NCI-H1105 (cell line): ENCODE measurements around the gene SPARC.
"Not testable (repeated sequence)": the region's sequence is repeated elsewhere in the genome, so short reads cannot be mapped to it uniquely, and the experiment has no call there.

Experiments used
- DNase-seq: peaks from one replicate; lab custom pipeline; 2025; lab: John Stamatoyannopoulos, UW

The SPARC gene, protein sequence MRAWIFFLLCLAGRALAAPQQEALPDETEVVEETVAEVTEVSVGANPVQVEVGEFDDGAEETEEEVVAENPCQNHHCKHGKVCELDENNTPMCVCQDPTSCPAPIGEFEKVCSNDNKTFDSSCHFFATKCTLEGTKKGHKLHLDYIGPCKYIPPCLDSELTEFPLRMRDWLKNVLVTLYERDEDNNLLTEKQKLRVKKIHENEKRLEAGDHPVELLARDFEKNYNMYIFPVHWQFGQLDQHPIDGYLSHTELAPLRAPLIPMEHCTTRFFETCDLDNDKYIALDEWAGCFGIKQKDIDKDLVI

DNA sequence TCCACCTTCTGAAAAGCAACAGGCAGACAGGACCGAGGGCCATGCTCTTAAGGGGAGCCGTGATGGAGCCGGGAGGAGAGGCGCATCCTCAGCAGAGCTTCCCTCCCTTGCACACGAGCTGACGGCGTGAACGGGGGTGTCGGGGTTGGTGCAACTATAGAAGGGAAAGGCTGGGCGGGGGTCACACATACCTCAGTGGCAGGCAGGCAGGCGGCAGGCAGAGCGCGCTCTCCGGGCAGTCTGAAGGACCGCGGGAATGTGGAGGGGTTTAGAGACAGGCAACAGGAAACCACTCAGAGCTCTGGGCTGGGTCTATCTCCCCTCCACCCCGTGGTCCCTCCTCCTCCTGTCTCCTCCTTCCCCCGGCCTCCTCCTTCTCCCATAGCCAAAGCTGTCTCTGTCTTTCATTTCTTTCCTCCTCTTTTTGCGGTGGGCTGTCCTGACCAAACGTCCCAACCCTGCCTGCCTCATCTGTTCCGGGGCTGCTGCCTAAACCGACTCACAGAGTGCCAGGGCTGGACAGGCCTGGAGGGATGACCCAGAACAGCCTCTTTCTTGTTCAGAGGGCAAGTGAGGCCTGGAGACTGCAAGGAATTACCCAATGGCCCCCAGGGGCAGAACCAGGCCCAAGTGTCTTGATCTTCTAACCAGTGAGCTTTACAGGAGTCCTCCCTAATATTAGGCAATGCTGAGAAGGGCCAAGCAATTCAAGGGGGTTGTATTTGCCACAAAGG is at the start of gene SPARC:
Gene SPARC (minus strand): TSS at position 242 of the 734 bp plus-strand sequence. CDS start 10,727 bp downstream, outside the sequence.
- DNase-seq: no peak

DNA sequence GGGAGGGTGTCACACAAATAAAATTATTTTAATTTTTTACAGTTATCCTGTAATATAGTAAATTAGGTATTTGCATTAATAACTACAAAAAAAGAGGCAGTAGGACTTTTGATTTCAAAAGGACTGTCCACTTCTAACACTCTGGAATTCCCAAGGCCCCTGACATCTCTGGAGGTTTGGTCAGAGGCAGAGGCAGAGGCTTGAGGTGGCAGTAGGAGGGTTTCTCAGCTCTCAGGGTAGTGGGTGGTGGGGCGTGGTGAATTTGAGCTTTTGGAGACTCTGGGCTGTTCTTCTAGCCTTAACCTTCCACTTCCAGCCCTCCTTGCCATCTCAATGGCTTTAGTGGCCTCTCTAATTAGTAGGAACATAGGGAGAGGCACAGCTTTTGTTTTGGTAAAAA is 48.9 kb upstream of the SPARC start:
- DNase-seq: no peak

DNA sequence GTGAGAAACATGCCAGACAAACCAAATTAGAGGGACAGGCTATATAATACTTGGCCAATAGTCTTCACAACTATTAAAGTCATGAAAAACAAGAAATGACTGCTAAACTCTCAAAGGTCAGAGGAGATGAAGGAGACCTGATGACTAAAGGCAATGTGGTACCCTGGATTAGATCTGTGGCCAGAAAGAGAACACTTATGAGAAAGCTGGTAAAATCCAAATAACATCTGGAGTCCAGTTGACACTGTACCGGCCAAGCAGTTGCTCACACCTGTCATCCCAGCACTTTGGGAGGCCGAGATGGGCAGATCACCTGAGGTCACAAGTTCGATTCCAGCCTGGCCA is 47.3 kb upstream of the SPARC start:
- DNase-seq: no peak

DNA sequence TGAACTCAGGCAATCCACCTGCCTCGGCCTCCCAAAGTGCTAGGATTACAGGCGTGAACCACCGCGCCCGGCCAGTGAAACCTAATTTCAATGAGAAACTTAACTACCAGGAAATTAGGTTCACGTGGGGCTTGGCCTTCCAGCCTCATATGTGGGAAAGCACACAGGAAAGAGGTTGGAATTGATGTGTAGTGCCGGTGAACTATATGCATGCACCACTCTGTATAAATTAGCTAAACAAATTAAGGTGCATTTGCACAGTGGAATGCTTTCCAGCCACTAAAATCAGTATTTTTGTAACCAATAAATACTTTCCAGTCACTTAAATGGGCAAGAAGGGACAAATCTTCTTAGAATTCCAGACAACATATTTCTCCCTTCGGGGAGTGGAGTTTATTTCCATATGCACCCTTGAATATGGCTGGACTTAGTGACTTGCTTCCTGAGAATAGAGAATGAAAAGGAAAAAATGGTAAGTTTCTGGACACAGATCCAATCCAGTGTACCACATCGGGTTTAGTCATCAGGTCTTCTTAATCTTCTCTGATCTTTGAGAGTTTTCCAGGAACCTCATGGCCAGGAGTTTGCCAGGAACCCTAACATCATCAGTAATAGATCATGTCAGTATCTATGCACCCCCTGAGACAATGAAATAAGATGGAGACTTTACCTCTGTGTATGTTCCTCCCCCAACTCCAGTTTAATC is 46.8 kb upstream of the SPARC start:
- no peak for DNase-seq

GRCh38 chr5:151730381-151730780 is 43.7 kb upstream of the SPARC start:
- DNase-seq: no peak

DNA sequence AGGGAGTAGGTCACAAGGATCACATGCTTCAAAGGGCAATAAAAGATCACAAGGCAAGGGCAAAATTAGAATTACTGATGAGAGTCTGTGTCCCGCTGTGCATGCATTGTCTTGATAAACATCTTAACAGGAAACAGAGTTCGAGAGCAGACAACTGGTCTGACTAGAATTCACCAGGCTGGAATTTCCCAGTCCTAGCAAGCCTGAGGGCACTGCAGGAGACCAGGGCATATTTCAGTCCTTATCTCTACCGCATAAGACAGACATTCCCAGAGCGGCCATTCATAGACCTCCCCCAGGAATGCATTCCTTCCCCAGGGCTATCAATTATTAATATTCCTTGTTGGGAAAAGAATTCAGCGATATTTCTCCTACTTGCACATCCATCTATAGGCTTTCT is 42.9 kb upstream of the SPARC start:
- not testable (repeated sequence) for DNase-seq

- DNase-seq: no peak
Observed at GRCh38 chr5:151724360-151724759, 37.6 kb upstream of the SPARC start.

DNA sequence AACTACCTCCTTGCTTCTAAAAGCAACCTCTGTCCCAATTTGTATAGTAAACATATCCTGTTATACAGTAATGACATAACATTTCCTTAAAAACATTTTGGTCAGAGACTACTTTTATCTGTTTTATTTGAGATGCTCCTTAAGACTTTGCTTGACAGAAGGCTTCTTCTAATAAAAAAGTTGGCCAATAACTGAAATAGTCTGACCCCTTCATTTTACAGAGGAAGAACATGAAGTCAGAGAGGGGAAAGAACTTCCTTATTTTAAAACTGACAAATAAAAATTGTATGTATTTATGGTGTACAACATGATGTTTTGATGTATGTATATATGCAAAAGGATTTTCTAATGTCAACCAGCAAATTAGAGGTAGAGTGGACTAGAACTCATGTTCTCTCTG is 35.8 kb upstream of the SPARC start:
- no peak for DNase-seq

DNA sequence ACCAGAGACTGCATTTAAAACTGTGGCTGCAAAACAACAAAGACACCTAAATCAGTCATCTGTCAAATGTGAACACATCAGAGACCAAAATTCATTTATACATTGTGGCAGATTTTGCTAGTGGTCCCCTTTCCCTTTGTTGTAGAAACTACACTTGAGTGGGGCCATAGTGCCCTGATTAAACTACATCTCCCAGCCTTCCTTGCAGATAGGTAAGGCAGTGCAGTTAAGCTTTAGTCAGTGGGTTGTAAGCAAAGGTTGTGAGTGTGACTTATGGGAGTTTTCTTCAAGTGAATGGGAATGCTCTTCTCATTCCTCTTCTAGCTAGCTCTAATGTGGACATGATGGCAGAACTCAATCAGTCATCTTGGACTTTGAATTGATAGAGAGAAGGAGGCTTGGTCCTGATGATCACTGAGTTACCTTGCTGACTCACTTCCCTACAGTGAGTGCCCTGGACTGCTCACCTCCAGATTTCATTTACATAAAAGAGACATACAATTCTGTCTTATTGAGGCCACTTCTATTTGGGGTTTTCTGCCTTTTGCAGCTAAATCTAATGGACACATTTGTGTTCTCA is 35.2 kb upstream of the SPARC start:
- no peak for DNase-seq

DNA sequence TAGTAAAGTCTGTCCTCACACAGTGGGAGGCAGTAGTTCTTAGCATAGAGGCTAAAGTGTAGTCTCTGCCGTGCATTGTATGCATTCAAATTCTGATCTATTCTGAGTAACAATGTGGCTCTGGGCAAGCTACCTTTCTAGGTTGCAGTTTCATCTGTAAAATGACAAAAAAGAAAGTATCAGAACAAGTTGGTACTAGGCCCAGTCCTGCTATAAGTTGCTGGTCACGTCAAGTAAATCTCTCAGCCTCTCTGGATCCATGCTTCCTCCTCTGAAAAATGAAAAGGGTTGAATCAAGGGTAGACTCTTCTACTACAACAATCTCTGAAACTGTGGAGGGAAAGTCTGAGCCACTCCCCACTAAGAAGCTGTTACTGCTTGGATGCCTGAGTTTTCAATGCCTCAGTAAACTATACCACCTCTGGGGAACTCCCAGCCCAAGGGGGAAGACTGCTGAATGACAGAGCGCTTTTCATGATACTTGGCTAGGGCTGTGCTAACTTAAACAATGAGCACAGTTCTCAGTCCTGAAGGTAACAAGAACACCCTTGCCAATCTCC is 34.5 kb upstream of the SPARC start:
- no peak for DNase-seq

DNA sequence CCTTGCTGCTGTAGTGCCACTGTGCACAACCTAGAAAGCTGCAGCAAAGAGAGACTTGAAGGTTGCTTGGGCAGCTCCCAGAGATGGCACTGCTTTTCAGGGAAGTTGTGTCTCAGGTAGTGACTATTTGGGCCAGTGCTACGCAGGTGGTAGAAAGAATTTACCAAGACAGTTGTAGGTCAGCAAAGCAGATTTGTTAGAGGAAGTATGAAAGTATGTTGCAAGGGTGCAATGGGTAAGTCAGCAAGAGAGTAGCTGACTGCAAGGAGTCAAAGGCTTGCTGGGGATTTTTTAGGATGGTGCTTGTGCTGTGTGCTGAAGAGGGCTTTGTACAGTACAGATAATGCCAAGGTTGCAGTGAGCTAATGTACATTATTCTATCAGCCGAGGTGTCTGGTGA is 33.5 kb upstream of the SPARC start:
- no peak for DNase-seq

- no peak for DNase-seq
Observed at GRCh38 chr5:151719228-151720000, 32.7 kb upstream of the SPARC start.

DNA sequence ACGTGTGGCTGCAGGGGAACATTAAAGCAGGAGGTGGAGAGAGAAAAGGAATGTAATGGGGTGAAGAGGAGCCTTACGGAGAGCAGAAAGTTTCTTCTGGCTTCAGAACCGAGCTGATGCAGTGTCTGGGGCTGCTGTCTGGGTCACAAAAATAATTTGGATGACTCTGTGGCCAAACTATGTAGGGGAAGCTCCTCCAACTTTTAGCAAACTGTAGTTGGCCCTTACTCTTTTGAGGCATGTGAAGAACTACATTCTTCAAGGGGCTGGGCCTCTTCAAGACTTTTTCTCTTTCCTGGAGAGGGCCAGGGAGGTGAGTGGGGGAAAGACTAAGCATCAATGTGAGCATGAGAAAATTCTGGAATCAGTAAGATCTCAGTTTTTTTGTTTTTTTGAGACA is 31.9 kb upstream of the SPARC start:
- DNase-seq: no peak

DNA sequence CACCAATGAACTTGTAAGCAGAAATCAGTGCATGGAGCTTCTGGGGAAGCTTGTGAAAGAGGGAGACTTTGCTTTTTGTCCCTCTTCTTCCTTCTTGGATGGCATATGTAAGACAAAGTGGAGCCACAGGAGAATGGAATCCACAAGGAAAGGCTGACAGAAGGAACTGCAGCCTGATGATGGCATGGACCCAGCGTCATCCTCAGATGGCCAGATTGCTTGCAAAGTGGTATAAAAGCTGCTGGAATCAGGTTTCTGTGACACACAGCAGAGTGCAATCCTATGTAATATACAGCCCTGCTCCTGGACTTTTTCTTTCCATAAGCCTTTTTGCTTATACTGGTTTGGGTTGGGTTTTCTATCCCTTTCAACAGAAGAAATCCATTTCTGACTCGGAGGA is 31.4 kb upstream of the SPARC start:
- DNase-seq: no peak

- no peak for DNase-seq
Observed at GRCh38 chr5:151717416-151717815, 30.7 kb upstream of the SPARC start.

DNA sequence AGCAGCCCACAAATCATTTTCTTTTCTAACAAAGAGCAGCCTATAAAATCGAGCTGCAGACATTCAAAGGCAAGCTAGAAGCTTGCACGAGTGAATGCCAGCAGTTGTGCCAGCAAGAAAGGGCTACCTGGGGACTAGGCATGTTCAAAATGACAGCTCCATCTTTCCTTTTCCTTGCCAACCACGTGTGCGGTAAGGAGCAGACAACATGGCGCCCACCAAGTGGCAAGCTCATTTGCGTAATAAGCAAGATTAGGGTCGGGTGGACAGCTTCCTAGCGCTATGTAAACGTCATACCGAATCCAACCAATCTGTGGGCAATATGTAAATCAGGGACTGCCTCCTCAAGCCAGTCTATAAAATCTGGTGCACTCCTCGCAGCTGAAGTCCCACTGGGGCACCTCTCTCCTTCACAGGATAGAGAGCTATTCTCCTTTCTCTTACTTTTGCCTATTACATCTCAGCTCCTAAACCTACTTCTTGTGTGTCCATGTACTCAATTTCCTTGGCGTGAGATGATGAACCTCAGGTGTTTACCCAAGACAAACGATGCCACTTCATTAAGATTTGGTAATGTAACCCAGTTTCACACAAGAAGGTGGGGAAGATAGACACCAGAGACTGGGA is 22.5 kb upstream of the SPARC start:
- no peak for DNase-seq

DNA sequence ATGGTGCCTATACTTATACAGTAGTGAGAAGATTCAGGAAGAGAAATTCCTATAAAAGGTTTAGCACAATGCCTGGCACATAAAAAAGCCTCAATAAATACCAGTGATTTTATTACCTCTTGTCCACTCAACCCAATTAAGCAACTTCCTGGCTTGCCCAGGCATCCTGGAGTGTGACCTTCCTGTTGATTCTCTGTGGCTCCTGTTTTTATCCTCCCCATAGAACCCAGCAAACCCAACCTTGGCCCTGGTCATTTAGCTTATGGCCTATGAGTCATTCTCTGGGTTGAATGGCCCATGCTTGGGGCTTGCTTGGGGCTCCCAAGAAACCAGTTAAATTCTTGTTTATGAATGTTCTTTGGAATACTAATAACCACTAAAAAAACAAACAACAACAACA is 21.4 kb upstream of the SPARC start:
- no peak for DNase-seq

GRCh38 chr5:151707567-151707966 is 20.9 kb upstream of the SPARC start:
- no peak for DNase-seq

GRCh38 chr5:151706906-151707305 is 20.2 kb upstream of the SPARC start:
- no peak for DNase-seq

DNA sequence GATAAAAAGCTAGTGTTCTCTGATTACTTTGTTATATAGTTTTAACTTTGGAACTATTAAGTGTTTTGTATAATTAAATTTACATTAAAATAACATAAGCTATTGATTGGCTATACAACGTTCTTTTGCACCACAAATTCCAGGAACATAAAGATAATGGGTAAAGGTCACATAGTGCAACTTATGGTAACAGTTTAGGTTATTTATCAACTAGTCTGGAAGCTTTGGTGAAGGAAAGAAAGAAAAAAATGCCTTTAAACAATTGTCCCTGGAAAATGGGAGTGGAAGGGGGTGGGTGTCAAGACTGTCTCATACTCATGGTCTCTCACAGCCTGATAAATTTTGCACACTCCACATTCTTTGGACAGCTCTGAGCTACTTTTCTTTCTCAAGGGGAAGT is 17.1 kb upstream of the SPARC start:
- DNase-seq: no peak

DNA sequence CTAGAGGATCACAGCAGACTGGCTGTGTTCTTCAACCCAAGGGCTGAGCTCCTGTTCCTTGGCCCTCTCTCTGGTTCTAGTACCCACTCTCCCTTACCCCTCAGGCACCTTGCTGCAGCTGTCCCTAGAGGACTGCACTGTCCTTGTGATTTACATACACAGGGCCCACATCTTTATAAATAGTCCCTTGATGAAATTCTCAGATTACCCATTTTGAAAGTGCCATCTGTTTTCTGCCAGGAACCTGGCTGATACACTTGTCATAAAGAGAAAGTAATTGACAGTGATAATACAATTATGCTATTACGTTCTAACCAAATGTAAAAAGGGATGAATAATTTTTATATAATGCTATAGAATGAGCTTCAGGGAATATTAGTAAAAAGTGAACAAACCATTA is 16.5 kb upstream of the SPARC start:
- no peak for DNase-seq
